GOT3 (cell line): ENCODE results near the gene LRRC75A.

Experiments
- DNase-seq: peaks from one replicate; lab custom pipeline; 2025; ENCODE audit warnings: mixed read lengths; lab: John Stamatoyannopoulos, UW

The LRRC75A gene

GRCh38 chr17:16493531-16494046 lies 1.6 kb upstream of the LRRC75A start:
- no peak for DNase-seq

- no peak for DNase-seq
Observed at GRCh38 chr17:16492613-16493530, 879 bp upstream of the LRRC75A start.

- no peak for DNase-seq
Observed at GRCh38 chr17:16491131-16491702, 776 bp downstream of the LRRC75A start.

GRCh38 chr17:16489431-16489830 lies 2.6 kb downstream of the LRRC75A start:
- DNase-seq: no peak

GRCh38 chr17:16488968-16489337 lies 3.0 kb downstream of the LRRC75A start:
- no peak for DNase-seq

- DNase-seq: no peak
Observed at GRCh38 chr17:16488186-16488967, 3.6 kb downstream of the LRRC75A start.

- DNase-seq: no peak
Observed at GRCh38 chr17:16486373-16487250, 5.4 kb downstream of the LRRC75A start.

- DNase-seq: no peak
Observed at GRCh38 chr17:16484445-16485175, 7.4 kb downstream of the LRRC75A start.

- DNase-seq: no peak
Observed at GRCh38 chr17:16483021-16483645, 8.9 kb downstream of the LRRC75A start.

- DNase-seq: no peak
Observed at GRCh38 chr17:16482253-16482652, 9.7 kb downstream of the LRRC75A start.

GRCh38 chr17:16480995-16481394 lies 11.0 kb downstream of the LRRC75A start:
- DNase-seq: no peak

- DNase-seq: no peak
Observed at GRCh38 chr17:16479264-16479663, 12.7 kb downstream of the LRRC75A start.

GRCh38 chr17:16478649-16479048 lies 13.3 kb downstream of the LRRC75A start:
- DNase-seq: no peak

- no peak for DNase-seq
Observed at GRCh38 chr17:16477666-16478065, 14.3 kb downstream of the LRRC75A start.

- DNase-seq: no peak
Observed at GRCh38 chr17:16477255-16477654, 14.7 kb downstream of the LRRC75A start.

- DNase-seq: no peak
Observed at GRCh38 chr17:16475179-16475704, 16.8 kb downstream of the LRRC75A start.

- no peak for DNase-seq
Observed at GRCh38 chr17:16474012-16474725, 17.8 kb downstream of the LRRC75A start.

GRCh38 chr17:16473044-16474011 lies 18.7 kb downstream of the LRRC75A start:
- DNase-seq: no peak
